GM12891 (cell line): ENCODE results near the gene CDH23.

Source experiments
- POLR2A ChIP-seq: IDR thresholded peaks from 2 replicates; pipeline ENCODE4 v1.6.1; 2011; ENCODE audit warnings: low read depth, low read length, control low read depth
- POLR2AphosphoS5 ChIP-seq: IDR thresholded peaks from 2 replicates; pipeline ENCODE4 v1.6.1; 2011; ENCODE audit warnings: low read depth, low read length, control low read depth
- POU2F2 ChIP-seq: IDR thresholded peaks from 2 replicates; pipeline ENCODE4 v1.6.1; 2011; ENCODE audit warnings: low read depth, mild to moderate bottlenecking, control low read depth, low read length, moderate library complexity
- SPI1 ChIP-seq: IDR thresholded peaks from 2 replicates; pipeline ENCODE4 v1.6.1; 2011; ENCODE audit warnings: low read depth, low read length, control low read depth
- TAF1 ChIP-seq: IDR thresholded peaks from 2 replicates; pipeline ENCODE4 v1.6.1; 2011; ENCODE audit warnings: low read depth, low read length, control low read depth

DNA sequence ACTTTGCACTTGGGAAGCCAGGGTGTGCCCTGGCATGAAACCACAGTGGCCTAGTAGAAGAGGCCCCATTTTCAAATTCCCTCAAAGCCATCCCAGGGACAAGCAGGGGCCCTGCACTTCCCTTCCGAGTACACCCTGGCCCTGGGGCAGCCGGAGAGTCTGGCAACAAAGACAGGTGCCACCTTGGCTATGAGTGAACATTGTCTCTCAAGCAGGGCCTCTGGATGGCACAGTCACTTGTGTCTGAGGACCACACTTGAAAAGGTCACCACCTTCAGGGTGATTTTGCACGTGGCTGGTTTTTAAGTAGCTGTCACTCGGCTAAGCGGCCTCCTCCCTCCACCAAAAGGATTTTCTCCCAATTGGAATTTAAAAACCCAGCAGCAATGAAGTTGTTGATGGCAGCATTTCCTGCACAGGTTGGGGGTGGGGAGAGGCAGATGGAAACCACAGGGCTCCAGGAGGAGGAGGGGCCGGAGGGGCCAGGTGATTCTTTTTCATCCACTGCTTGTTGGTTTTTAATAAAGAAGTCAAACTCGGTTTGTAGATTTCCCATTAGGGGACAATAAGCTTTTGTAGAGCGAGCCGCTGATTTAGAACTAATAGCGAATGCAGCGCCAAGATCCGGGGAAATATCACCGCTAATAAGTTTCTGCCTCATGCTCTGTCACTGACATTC lies 289.0 kb downstream of the CDH23 start:
- no peak for TF ChIP-seq POLR2A
- TF ChIP-seq POLR2AphosphoS5: no peak
- no peak for TF ChIP-seq TAF1
- TF ChIP-seq POU2F2: no peak
- TF ChIP-seq SPI1: no peak
